ENCODE data around the gene S1PR4.

GRCh38 chr19:3213159-3213558 is 34.6 kb downstream of the S1PR4 start:
- TF ChIP-seq, protein P1, sequence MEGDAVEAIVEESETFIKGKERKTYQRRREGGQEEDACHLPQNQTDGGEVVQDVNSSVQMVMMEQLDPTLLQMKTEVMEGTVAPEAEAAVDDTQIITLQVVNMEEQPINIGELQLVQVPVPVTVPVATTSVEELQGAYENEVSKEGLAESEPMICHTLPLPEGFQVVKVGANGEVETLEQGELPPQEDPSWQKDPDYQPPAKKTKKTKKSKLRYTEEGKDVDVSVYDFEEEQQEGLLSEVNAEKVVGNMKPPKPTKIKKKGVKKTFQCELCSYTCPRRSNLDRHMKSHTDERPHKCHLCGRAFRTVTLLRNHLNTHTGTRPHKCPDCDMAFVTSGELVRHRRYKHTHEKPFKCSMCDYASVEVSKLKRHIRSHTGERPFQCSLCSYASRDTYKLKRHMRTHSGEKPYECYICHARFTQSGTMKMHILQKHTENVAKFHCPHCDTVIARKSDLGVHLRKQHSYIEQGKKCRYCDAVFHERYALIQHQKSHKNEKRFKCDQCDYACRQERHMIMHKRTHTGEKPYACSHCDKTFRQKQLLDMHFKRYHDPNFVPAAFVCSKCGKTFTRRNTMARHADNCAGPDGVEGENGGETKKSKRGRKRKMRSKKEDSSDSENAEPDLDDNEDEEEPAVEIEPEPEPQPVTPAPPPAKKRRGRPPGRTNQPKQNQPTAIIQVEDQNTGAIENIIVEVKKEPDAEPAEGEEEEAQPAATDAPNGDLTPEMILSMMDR (IDR thresholded peaks at IDR 0.05) = no peak
- no peak for TF ChIP-seq POLR2A (IDR thresholded peaks at IDR 0.05)

Data from tibial nerve (tissue), 3 donors.